Stimulated activated naive CD8-positive, alpha-beta T cell treated with anti-CD3 and anti-CD28 coated beads, Interleukin-15, amount 100 ng/mL, for 72 hours (primary cell): ENCODE measurements around the gene ZNF689.

ENCODE experiments used
- ATAC-seq: fragments of 150-1000 bp; cut with Tn5 transposase; 2 replicates; pipeline ENCODE4 v1.10.0; 2021; ENCODE audit warnings: mild to moderate bottlenecking, moderate library complexity
- DNase-seq, 2 donors: peaks; one replicate each; pipeline ENCODE4 v3.0.0; 2021 to 2022
- H3K27ac Mint-ChIP-seq, 2 donors: one replicate each; pipeline ENCODE4 v1.8.0; 2022; ENCODE audit warnings: mild to moderate bottlenecking in 2 of 2, mixed read lengths in 2 of 2, moderate library complexity in 2 of 2
- H3K27me3 Mint-ChIP-seq: one replicate; pipeline ENCODE4 v1.8.0; 2022; ENCODE audit warnings: mixed read lengths
- H3K4me1 Mint-ChIP-seq: one replicate; pipeline ENCODE4 v1.8.0; 2022; ENCODE audit warnings: mild to moderate bottlenecking, mixed read lengths
- H3K4me3 Mint-ChIP-seq, 2 donors: one replicate each; pipeline ENCODE4 v1.8.0; 2022; ENCODE audit warnings: mild to moderate bottlenecking in 2 of 2, mixed read lengths in 2 of 2, moderate library complexity in 1 of 2
- H3K9me3 Mint-ChIP-seq, 2 donors: one replicate each; pipeline ENCODE4 v1.8.0; 2022; ENCODE audit warnings: mixed read lengths in 2 of 2

The ZNF689 gene

GRCh38 chr16:30588651-30589050, 21.5 kb downstream of the ZNF689 start:
- Mint-ChIP-seq H3K9me3 (no peaks in the 10 kb centered on the region), H3K4me1 (peaks cover 19% of the 10 kb centered on the region), H3K27ac (peak overlapping the region in 1 of 2 donors; percentile 34), H3K4me3 (no peak overlapping the region), H3K27me3 (no peaks in the 10 kb centered on the region)
- ATAC-seq (no peak), DNase-seq (no peak)

- peak; percentile 99 for ATAC-seq
- H3K4me1 Mint-ChIP-seq = peaks cover 37% of the 10 kb centered on the region
- DNase-seq = peak; percentile 90 to 96
- H3K27ac Mint-ChIP-seq = peak within 1 kb of the TSS; percentile 94 to 98
- peak within 1 kb of the TSS; percentile 91 to 97 for H3K4me3 Mint-ChIP-seq
- H3K27me3 Mint-ChIP-seq = no peaks in the 10 kb centered on the region
- H3K9me3 Mint-ChIP-seq = no peaks in the 10 kb centered on the region
Measured at GRCh38 chr16:30585400-30586191, 24.6 kb downstream of the ZNF689 start, which contains the start of gene ZNF785. TSS of gene ZNF785 (minus strand) at chr16:30585697. CDS start at chr16:30585611, 86 bp downstream.

GRCh38 chr16:30585022-30585399, 25.2 kb downstream of the ZNF689 start:
- ATAC-seq = peak; percentile 47
- peak overlapping the region; percentile 94 for H3K27ac Mint-ChIP-seq
- no peak for DNase-seq
- H3K9me3 Mint-ChIP-seq = no peaks in the 10 kb centered on the region
- H3K4me3 Mint-ChIP-seq = peak overlapping the region; percentile 91 to 97
- no peaks in the 10 kb centered on the region for H3K27me3 Mint-ChIP-seq
- peaks cover 37% of the 10 kb centered on the region for H3K4me1 Mint-ChIP-seq

- no peak for ATAC-seq
- no peak for DNase-seq
- Mint-ChIP-seq H3K4me3 (no peak overlapping the region), H3K4me1 (peaks cover 37% of the 10 kb centered on the region), H3K9me3 (no peaks in the 10 kb centered on the region), H3K27ac (peak overlapping the region in 1 of 2 donors; percentile 21), H3K27me3 (no peaks in the 10 kb centered on the region)
Measured at GRCh38 chr16:30582611-30583340, 27.4 kb downstream of the ZNF689 start.

- Mint-ChIP-seq H3K27me3 (no peaks in the 10 kb centered on the region), H3K4me1 (peaks cover 29% of the 10 kb centered on the region), H3K27ac (no peak overlapping the region), H3K9me3 (no peaks in the 10 kb centered on the region), H3K4me3 (no peak overlapping the region)
- ATAC-seq = no peak
- DNase-seq = no peak
Measured at GRCh38 chr16:30581457-30581856, 28.7 kb downstream of the ZNF689 start.

GRCh38 chr16:30574678-30575077, 35.5 kb downstream of the ZNF689 start:
- Mint-ChIP-seq H3K27ac (no peak overlapping the region), H3K9me3 (no peaks in the 10 kb centered on the region), H3K4me3 (no peak overlapping the region), H3K27me3 (no peaks in the 10 kb centered on the region), H3K4me1 (peaks cover 36% of the 10 kb centered on the region)
- DNase-seq = no peak
- ATAC-seq = no peak

GRCh38 chr16:30571445-30572322, 38.5 kb downstream of the ZNF689 start, which contains the start of gene ZNF688:
TSS of gene ZNF688 (minus strand) at chr16:30571714. CDS start at chr16:30571629, 85 bp downstream.
- Mint-ChIP-seq H3K27me3 (no peaks in the 10 kb centered on the region), H3K9me3 (no peaks in the 10 kb centered on the region), H3K27ac (peak within 1 kb of the TSS; percentile 95 to 96), H3K4me1 (peaks cover 62% of the 10 kb centered on the region), H3K4me3 (peak within 1 kb of the TSS; percentile 87 to 93)
- ATAC-seq = peak; percentile 89
- DNase-seq = peak; percentile 90 to 95

- Mint-ChIP-seq H3K27ac (peak overlapping the region; percentile 95 to 96), H3K4me3 (peak overlapping the region; percentile 87 to 93), H3K9me3 (no peaks in the 10 kb centered on the region), H3K27me3 (no peaks in the 10 kb centered on the region), H3K4me1 (peaks cover 63% of the 10 kb centered on the region)
- no peak for ATAC-seq
- DNase-seq = no peak
Measured at GRCh38 chr16:30570636-30571444, 39.3 kb downstream of the ZNF689 start.

- Mint-ChIP-seq H3K4me1 (peaks cover 54% of the 10 kb centered on the region), H3K4me3 (peak overlapping the region in 1 of 2 donors; percentile 87), H3K9me3 (no peaks in the 10 kb centered on the region), H3K27me3 (no peaks in the 10 kb centered on the region), H3K27ac (peak overlapping the region in 1 of 2 donors; percentile 19)
- DNase-seq (no peak), ATAC-seq (no peak)
Measured at GRCh38 chr16:30569746-30570635, 40.2 kb downstream of the ZNF689 start.

GRCh38 chr16:30569281-30569680, 40.9 kb downstream of the ZNF689 start:
- Mint-ChIP-seq H3K4me3 (peak overlapping the region; percentile 28 to 49), H3K27me3 (no peaks in the 10 kb centered on the region), H3K27ac (no peak overlapping the region), H3K9me3 (no peaks in the 10 kb centered on the region), H3K4me1 (peaks cover 48% of the 10 kb centered on the region)
- ATAC-seq = no peak
- no peak for DNase-seq

GRCh38 chr16:30567991-30568638, 42.1 kb downstream of the ZNF689 start:
- no peaks in the 10 kb centered on the region for H3K27me3 Mint-ChIP-seq
- H3K9me3 Mint-ChIP-seq = no peaks in the 10 kb centered on the region

GRCh38 chr16:30567160-30567990, 42.8 kb downstream of the ZNF689 start:
- Mint-ChIP-seq H3K4me1 (peaks cover 44% of the 10 kb centered on the region), H3K9me3 (no peaks in the 10 kb centered on the region), H3K4me3 (peak overlapping the region; percentile 40 to 74), H3K27me3 (no peaks in the 10 kb centered on the region), H3K27ac (peak overlapping the region; percentile 63 to 96)
- peak; percentile 41 to 74 for DNase-seq
- ATAC-seq = peak; percentile 51

More at GRCh38 chr16:30567991-30568638, 42.1 kb downstream of the ZNF689 start:
- Mint-ChIP-seq H3K27ac (peak overlapping the region; percentile 96 to 97), H3K4me1 (peaks cover 43% of the 10 kb centered on the region), H3K4me3 (peak overlapping the region; percentile 64 to 74)
- DNase-seq (peak; percentile 30 to 54), ATAC-seq (peak; percentile 63)
